ENCODE data around the gene MAD1L1. TPM values are rescaled to one million over a fixed set of nuclear protein-coding genes. Genes with fewer than 3 reads are reported as not detected.

MAD1L1 gene
- total RNA-seq, 1 donor from 2014 or later = 40.9 TPM

GRCh38 chr7:2093843-2094220 is 138.9 kb downstream of the MAD1L1 start:
- DNase-seq (ENCODE audit: low read depth) = peak; percentile 46

GRCh38 chr7:2093215-2093842 is 139.4 kb downstream of the MAD1L1 start:
- no peak for DNase-seq (ENCODE audit: low read depth)

GRCh38 chr7:2092279-2092678 is 140.5 kb downstream of the MAD1L1 start:
- DNase-seq (ENCODE audit: low read depth) = no peak

DNA sequence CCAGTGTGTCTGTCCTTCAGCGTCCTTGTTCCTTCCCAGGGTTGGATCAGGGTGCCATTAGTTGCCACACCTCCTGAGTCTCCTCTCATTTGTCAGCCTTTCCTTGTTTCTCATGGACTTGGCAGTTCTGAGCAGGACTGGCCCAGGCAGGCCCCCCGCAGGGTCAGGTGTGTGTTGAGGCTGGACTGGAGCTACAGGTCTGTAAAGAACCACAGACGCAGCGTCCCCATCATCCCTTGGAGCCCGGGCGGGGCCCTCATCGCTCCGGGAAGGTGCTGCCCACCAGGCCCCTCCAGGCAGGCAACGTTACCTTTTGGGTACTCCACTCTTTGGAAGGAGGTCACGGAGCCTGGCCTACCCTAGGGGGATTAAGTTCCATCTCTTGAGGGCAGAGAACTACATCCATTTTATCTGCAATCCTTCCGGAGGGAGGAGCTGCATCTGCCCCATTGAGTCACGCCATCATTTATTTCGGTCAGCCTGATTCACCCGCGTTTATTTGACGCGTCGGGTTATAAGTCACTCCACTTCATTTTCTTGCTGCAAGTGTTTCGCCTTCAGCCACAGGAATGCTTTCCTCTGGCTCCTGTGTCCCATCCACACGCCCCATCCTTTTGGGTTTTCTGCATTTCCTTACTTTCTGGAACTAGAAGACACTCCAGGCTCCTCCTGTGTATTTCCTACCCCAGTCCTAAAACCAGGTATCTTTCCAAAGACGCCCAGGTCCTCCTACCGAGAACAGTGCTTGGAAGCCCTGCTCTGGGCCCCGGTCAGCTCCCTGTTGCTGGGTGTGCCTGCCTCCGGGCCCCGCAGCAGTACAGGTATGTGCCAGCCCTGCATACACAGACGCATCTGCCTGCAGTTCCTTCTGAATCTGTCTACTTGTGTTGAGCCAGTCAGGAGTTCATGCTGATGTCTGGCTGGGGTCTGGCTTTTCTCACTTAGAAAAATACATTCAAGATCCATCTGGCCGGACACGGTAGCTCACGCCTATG is 141.9 kb downstream of the MAD1L1 start:
- no peak for DNase-seq (ENCODE audit: low read depth)

- no peak for DNase-seq (ENCODE audit: low read depth)
These were observed 143.9 kb downstream of the MAD1L1 start for GRCh38 chr7:2088801-2089200.

DNA sequence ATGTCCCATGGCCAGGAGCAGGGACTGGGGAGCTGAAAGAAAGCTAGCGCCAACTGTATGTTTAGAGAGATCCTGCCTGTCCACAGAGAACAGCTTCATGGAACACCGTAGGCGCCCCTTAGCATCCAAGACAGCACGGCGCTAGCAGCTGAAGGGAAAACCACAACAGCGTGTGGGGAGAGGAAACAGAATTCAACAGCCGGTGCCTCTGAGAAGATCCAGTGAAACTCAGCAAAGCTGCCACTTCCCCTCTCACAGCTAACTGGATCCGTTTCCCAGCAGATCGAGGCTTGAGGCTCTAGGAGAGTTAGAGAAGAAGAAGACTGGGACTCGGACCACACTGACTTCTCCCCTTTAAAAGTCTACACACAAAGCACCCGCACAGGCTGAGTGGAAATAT is 145.0 kb downstream of the MAD1L1 start:
- DNase-seq (ENCODE audit: low read depth) = peak; percentile 36

- no peak for DNase-seq (ENCODE audit: low read depth)
These were observed 146.5 kb downstream of the MAD1L1 start for GRCh38 chr7:2086229-2086628.

DNA sequence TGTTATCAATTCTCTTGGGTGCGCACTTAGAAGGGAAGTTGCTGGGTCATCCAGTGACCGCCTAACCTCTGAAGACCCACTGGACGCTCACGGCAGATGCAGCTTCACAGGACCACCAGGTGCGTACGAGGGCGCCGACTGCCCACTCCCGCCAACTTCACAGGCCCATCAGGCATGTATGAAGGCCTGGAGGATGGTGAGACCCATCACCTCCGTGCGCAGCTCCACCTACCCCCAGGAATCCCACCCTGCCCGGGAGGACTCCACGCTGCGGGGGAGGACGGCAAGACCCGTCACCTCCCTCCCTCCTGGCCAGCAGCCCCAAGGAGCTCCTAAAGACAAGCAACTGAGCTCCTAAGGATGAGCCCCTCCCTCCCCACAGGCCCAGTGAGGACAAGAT is 146.9 kb downstream of the MAD1L1 start:
- no peak for DNase-seq (ENCODE audit: low read depth)

- no peak for DNase-seq (ENCODE audit: low read depth)
These were observed 147.8 kb downstream of the MAD1L1 start for GRCh38 chr7:2084781-2085505.

- DNase-seq (ENCODE audit: low read depth) = no peak
These were observed 148.4 kb downstream of the MAD1L1 start for GRCh38 chr7:2084331-2084730.

DNA sequence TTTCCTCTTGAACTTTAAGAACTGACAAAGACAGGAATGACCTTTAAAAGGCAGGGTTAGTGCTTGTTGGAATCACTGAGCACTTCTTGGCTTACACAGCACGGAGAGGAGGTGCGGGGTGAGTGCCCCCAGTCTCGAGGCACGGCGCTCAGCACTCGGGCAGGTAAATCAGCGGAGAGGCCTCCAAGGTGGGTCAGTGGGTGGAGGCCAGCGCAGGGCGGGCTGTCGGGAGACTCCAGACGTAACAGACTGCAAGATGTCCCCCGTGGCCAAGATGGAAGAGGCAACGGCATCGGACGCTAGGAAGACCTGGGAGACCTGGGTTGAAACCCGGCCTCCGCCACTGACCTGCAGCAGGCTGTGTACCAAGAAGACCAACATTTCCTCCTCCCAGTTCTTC is 149.4 kb downstream of the MAD1L1 start:
- no peak for DNase-seq (ENCODE audit: low read depth)

DNA sequence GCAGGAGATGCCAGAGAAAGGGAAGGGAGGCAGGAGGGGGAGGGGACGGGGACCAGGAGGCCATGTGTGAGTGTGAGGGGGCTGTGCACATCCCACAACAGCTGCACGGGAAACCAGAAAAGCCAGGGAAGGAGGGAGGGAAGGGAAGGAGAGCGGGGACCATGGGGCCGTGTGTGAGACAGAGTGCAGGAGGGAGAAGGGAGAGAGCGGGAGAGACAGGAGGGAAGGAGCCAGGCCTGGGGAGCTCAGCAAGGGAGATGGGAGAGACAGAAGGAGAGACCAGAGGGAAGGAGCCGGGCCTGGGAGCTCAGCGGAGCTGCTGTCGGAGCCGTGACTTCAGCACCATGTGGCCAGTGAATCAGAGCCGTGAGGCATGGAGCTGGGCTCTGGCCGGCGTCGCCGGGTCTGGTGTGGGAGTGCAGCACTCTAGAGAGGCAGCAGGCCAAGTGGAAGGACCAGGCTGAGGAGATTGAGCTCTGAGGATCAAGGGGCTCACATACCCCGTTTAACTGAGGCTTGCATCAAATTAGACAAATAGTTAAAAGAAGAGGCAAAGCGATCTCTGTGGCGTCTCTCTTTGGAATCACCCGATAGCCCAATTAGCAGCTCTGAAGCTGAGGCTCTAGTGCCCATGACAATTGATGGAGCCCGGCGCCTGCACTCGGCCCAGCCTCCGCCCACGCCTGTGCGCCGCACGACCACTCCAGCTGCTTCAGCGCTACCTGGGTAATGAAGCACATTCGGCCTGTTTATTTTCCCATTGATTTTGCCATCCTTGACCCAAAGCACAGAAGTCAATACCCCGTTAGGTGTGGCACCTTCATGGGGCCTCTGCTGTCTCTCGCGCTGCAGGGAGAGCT is 150.4 kb downstream of the MAD1L1 start:
- DNase-seq (ENCODE audit: low read depth) = peak; percentile 92

GRCh38 chr7:2081526-2082135 is 151.1 kb downstream of the MAD1L1 start:
- DNase-seq (ENCODE audit: low read depth) = no peak

GRCh38 chr7:2080477-2080876 is 152.3 kb downstream of the MAD1L1 start:
- no peak for DNase-seq (ENCODE audit: low read depth)

GRCh38 chr7:2080060-2080387 is 152.7 kb downstream of the MAD1L1 start:
- no peak for DNase-seq (ENCODE audit: low read depth)

DNA sequence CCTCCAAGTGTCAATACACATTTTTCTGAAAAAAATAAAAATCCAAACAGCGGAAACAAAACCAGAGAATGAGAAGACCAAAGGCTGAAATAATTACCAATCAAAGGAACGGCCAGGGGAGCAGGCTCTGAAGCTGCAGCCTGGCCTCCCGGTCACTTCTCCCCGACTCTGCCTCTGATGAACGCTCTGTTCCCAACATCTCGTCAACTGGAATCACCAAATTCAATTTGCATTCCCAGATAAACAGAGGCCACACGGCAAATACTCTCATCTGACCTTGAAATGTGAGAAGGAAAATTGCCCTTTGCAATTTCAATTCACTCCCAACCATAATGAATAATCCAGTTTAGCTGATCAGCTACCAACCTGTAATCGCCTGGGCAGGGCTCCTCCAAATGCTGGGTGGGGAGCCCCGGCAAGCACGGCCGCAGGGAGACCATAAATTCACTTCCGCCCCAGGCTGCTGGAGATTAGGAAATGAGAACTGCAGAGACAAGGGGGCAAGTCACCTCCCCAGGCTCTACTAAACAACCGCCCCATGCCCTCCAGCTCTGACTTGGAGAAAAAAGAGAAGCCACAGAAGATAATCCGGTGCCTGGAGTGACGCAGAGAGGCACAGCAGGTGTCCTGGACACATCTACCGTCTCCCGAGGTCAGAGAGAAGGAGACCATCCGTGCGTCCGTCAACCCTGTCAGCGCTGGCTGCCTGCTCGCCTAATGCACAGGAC is 153.2 kb downstream of the MAD1L1 start:
- DNase-seq (ENCODE audit: low read depth) = no peak

- no peak for DNase-seq (ENCODE audit: low read depth)
These were observed 153.8 kb downstream of the MAD1L1 start for GRCh38 chr7:2078899-2079298.

GRCh38 chr7:2076649-2077064 is 156.1 kb downstream of the MAD1L1 start:
- no peak for DNase-seq (ENCODE audit: low read depth)

DNA sequence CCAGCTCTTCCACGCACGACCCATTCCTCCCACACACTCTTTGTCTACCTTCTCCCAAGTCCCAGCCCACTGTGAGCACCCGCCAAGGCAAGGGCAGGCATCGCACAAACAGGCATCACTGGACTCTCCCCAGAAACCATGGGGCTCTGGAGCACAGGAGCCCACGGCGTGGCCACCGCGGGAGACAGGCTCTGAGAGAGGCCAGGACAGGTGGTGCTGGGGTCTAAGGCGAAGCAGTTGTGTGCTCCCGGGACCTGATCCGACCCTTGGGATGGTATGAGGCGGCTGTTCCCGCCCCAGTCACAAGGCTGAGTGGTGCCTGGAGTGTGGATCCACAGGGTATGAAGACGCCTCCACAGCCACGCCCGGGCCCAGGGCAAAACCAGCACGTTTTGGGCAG is 156.9 kb downstream of the MAD1L1 start:
- peak; percentile 68 for DNase-seq (ENCODE audit: low read depth)

DNA sequence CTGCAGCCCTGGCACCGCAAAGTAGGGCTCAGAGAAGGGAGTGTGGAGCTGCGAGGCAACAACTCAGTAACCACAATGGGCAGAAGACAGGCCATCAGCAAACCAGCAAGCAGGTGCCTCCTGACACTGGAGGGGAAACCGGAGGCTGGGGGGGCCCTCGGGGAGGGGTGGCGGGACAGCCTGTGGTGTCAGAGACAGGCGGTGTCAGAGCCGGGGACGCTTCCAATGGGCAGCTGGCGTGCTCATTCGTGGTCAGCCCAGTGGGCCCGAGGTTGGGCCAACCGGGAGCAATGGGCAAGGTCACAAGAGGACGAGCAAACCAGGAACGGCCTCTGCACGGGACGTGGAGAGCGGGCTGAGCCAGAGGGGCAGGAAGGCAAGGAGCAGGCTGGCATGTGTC is 158.1 kb downstream of the MAD1L1 start:
- DNase-seq (ENCODE audit: low read depth) = peak; percentile 97
